Stimulated activated CD4-positive, alpha-beta T cell treated with anti-CD3 and anti-CD28 coated beads, Interleukin-1b, Interleukin-23, amount 100 ng/mL, for 24 hours (primary cell): ENCODE measurements around the gene TMEM273.
"Not testable (repeated sequence)": the region's sequence is repeated elsewhere in the genome, so short reads cannot be mapped to it uniquely, and the experiment has no call there.

Experiments
- DNase-seq, 4 experiments: peaks; one replicate each; pipeline ENCODE4 v3.0.0-alpha.2; 2020; ENCODE audit warnings: low read depth in 4 of 4, low spot score in 1 of 4

Gene TMEM273

GRCh38 chr10:49205206-49205605, 17.0 kb upstream of the TMEM273 start:
- DNase-seq = no peak

GRCh38 chr10:49204119-49204518, 15.9 kb upstream of the TMEM273 start:
- DNase-seq = no peak

DNA sequence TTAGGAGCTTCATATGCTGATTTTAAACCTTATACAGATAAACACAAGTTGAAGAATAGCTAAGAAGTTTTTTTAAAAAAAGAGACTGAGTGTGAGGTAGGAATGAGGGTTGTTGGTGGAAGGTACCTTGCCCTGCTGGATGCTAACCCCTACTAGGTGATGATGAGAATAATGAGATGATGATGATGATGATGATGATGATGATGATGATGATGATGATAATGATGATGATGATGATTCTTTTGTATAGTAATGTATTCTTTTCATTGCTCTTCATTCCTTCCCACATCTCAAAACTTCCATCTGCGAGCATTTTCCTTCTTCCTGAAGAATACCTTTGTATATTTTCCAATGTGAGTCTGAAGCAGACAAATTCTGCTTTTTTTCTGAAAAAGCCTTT, 14.1 kb upstream of the TMEM273 start:
- DNase-seq = no peak

- no peak for DNase-seq
Measured at GRCh38 chr10:49200854-49201253, 12.7 kb upstream of the TMEM273 start.

- no peak for DNase-seq
Measured at GRCh38 chr10:49197171-49197570, 9.0 kb upstream of the TMEM273 start.

GRCh38 chr10:49195864-49196263, 7.7 kb upstream of the TMEM273 start:
- not testable (repeated sequence) for DNase-seq

- no peak for DNase-seq
Measured at GRCh38 chr10:49194212-49194920, 6.2 kb upstream of the TMEM273 start.

DNA sequence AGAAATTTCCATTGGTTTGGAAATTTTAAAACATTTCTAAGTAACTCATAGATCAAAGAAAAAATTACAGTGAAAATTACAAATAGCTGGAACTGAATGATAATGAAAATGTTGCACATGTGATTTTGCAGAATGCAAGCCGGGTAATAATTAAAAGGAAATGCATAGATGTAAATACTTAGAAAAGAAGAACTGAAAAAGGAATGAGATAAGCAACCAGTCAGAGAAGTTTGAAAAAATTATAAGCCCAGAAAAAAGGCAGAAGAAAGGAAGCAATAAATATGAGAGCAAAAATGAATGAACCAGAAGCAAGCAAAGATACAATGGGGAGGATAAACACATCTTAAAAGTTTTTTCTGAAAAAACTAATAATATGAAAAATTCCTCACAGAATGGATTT, 3.2 kb upstream of the TMEM273 start:
- DNase-seq = no peak

- no peak for DNase-seq
Measured at GRCh38 chr10:49189422-49189821, 1.2 kb upstream of the TMEM273 start.

DNA sequence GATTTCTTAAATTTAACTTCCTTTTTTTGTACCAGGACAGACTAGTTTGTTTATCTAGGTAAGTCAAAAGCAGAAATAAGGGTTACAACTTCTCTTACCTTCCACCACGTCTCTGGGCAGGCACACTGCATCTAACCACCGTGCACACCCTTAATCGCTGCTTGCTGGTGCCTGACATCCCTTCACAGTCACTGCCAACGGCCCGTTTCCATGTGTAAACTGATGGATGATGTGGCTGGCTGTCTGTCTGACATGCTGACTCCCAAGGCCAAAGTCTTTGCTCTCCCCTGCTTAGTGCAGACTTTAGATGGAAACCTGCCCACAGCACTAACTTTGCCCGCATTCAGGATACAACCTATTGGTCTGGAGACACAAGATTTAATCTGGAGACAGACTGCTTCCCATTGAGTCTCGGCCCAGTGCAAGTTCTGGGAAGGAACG, 1.1 kb downstream of the TMEM273 start:
- no peak for DNase-seq

- DNase-seq = no peak
Measured at GRCh38 chr10:49186613-49187012, 1.6 kb downstream of the TMEM273 start.

- no peak for DNase-seq
Measured at GRCh38 chr10:49185213-49185612, 3.0 kb downstream of the TMEM273 start.

- no peak for DNase-seq
Measured at GRCh38 chr10:49184642-49185111, 3.5 kb downstream of the TMEM273 start.

GRCh38 chr10:49183596-49184542, 4.3 kb downstream of the TMEM273 start:
- DNase-seq = no peak

- DNase-seq = no peak
Measured at GRCh38 chr10:49182776-49183175, 5.4 kb downstream of the TMEM273 start.

- DNase-seq = no peak
Measured at GRCh38 chr10:49180444-49180860, 7.7 kb downstream of the TMEM273 start.

GRCh38 chr10:49179699-49180443, 8.3 kb downstream of the TMEM273 start:
- DNase-seq = no peak

DNA sequence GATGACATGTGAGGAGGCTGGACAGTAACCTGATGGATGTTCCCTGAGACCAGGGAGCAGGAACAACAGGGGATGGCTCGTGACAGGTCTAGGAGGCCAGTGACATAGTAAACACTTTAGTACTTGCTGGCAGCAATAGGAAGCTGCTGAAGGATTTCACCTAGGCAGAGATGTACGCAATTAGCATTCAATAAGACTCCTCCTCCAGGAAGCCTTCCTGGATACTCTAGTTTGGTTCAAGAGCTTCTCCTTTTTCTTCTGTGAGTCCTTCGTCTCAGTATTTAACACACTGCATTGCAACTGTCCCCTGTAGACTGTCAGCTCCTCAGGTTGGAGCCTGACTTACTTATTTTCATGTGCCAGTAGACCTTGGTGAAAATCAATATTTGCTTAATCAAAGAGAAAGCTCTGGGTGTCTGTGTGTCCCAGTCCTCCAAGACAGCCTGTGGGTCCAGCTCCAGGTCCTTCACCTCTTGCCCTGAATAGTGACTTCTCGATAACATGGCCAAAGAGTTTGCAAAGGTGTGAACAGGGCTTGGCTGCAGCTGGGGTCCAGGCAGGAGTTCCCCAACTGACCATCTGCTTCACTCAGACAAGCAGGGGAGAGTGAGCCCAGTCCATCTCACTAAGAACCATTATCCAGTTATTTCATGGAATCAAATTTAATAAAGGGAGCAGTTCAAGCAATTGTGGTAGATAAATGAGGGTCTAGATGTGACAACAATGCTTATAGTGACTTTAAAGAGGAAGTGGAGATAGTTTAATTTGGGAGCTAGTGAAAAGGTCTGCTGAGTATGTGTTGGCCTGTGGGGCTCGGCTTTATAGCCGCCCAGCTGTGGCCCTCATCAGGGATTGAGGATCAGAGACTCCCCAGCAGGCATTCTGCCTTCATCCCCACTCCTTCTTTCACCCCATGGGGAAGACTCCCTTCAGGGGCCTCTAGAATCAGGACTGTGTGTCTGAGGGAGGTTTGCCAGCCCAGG, 9.4 kb downstream of the TMEM273 start:
- DNase-seq = no peak

GRCh38 chr10:49177391-49178355, 10.5 kb downstream of the TMEM273 start:
- DNase-seq = peak in 1 of 4 experiments; percentile 62
